Measurements from ENCODE around the gene RASL10A.

- no peak for TF ChIP-seq EZH2phosphoT487 (IDR thresholded peaks at IDR 0.05; ENCODE audit: insufficient read depth, low read depth)
- TF ChIP-seq EZH2 (IDR thresholded peaks at IDR 0.05; ENCODE audit: insufficient read depth, poor library complexity, severe bottlenecking) = no peak
These were observed 9.2 kb downstream of the RASL10A start, which contains the start of gene GAS2L1 for GRCh38 chr22:29306175-29306834.

All from GM23248 (cell line).